ENCODE results near the gene RRP15.

DNA sequence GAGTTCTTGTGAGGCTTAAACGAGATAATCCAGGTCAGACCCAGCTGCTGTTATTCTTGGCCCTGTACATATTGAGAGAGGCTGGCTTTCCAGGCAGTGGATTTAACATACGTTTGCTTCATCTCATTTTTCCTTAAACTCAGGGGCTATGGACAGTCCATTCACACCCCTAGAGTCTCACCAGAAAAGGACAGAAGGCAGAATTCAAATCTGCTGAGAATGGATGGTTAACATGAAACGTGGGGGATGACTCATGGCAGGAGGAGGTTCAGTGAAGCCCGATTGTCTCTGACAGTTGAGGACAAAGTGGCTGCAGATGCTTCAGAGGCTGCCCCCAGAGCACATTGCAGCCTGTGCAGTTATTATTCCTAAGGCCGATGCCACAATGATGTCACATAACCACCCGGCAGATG lies 99.5 kb downstream of the RRP15 start:
- TF ChIP-seq, protein P1, sequence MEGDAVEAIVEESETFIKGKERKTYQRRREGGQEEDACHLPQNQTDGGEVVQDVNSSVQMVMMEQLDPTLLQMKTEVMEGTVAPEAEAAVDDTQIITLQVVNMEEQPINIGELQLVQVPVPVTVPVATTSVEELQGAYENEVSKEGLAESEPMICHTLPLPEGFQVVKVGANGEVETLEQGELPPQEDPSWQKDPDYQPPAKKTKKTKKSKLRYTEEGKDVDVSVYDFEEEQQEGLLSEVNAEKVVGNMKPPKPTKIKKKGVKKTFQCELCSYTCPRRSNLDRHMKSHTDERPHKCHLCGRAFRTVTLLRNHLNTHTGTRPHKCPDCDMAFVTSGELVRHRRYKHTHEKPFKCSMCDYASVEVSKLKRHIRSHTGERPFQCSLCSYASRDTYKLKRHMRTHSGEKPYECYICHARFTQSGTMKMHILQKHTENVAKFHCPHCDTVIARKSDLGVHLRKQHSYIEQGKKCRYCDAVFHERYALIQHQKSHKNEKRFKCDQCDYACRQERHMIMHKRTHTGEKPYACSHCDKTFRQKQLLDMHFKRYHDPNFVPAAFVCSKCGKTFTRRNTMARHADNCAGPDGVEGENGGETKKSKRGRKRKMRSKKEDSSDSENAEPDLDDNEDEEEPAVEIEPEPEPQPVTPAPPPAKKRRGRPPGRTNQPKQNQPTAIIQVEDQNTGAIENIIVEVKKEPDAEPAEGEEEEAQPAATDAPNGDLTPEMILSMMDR (conservative IDR thresholded peaks at IDR 0.05; ENCODE audit: low read depth, low read length) = 0 out of 2 replicates have a peak, but pooled peaks have one; percentile 14
- no peak for TF ChIP-seq EZH2 (IDR thresholded peaks at IDR 0.05; ENCODE audit: low read length, unreplicated experiment)
- no peak for TF ChIP-seq EZH2phosphoT487 (IDR thresholded peaks at IDR 0.05; ENCODE audit: borderline replicate concordance, low read length)

Measured in PC-3 (cell line).